HG03565 (cell line): Measurements from ENCODE around the gene FOXN3.
A peak's percentile ranks its signal among the peaks of the same experiment; 100 is the strongest.

Experiments
- ATAC-seq: cut with Tn5 transposase; IDR thresholded peaks from one replicate; pipeline ENCODE4 v1.9.1; 2021; ENCODE audit warnings: mild to moderate bottlenecking, moderate library complexity; ENCODE audit not compliant: unreplicated experiment

The FOXN3 gene

GRCh38 chr14:89384636-89385035 is 32.4 kb downstream of the FOXN3 start:
- ATAC-seq = no peak

- ATAC-seq = peak; percentile 77
These were observed 33.0 kb downstream of the FOXN3 start for GRCh38 chr14:89384023-89384422.

GRCh38 chr14:89382901-89383845 is 33.9 kb downstream of the FOXN3 start:
- ATAC-seq = no peak

GRCh38 chr14:89382487-89382886 is 34.5 kb downstream of the FOXN3 start:
- no peak for ATAC-seq

GRCh38 chr14:89379891-89380820 is 36.9 kb downstream of the FOXN3 start:
- ATAC-seq = no peak

- ATAC-seq = no peak
These were observed 38.0 kb downstream of the FOXN3 start for GRCh38 chr14:89379006-89379405.

- peak; percentile 81 for ATAC-seq
These were observed 38.9 kb downstream of the FOXN3 start for GRCh38 chr14:89378119-89378518.

GRCh38 chr14:89377544-89377943 is 39.5 kb downstream of the FOXN3 start:
- ATAC-seq = no peak

- no peak for ATAC-seq
These were observed 42.1 kb downstream of the FOXN3 start for GRCh38 chr14:89374908-89375307.

- no peak for ATAC-seq
These were observed 43.8 kb downstream of the FOXN3 start for GRCh38 chr14:89373185-89373584.

GRCh38 chr14:89372512-89372883 is 44.5 kb downstream of the FOXN3 start:
- no peak for ATAC-seq

- no peak for ATAC-seq
These were observed 45.2 kb downstream of the FOXN3 start for GRCh38 chr14:89371585-89372511.

- no peak for ATAC-seq
These were observed 46.3 kb downstream of the FOXN3 start for GRCh38 chr14:89370781-89371180.

GRCh38 chr14:89370381-89370780 is 46.7 kb downstream of the FOXN3 start:
- no peak for ATAC-seq

- ATAC-seq = no peak
These were observed 47.4 kb downstream of the FOXN3 start for GRCh38 chr14:89369656-89370055.

- ATAC-seq = no peak
These were observed 48.2 kb downstream of the FOXN3 start for GRCh38 chr14:89368490-89369477.

GRCh38 chr14:89367779-89368120 is 49.3 kb downstream of the FOXN3 start:
- no peak for ATAC-seq

- ATAC-seq = no peak
These were observed 49.9 kb downstream of the FOXN3 start for GRCh38 chr14:89366864-89367778.
